SK-N-SH (cell line): Measurements from ENCODE around the gene BMP8A. TPM values are rescaled to one million over a fixed set of nuclear protein-coding genes. Genes with fewer than 3 reads are reported as not detected.
"Not testable (repeated sequence)": the region's sequence is repeated elsewhere in the genome, so short reads cannot be mapped to it uniquely, and the experiment has no call there.

Source experiments
- CTCF ChIA-PET: fragments of 300-600, 350-600 bp; formaldehyde crosslinking; extraction: SDS; loops from one replicate; lab custom pipeline; 2021; lab: Yijun Ruan, JAX
- POLR2A ChIA-PET: fragments of 350-600 bp; sonication (Branson Sonifier 250); formaldehyde crosslinking; extraction: SDS; loops from one replicate; lab custom pipeline; 2020; ENCODE audit warnings: antibody characterized with exemption, inconsistent platforms; lab: Yijun Ruan, JAX
- DNase-seq: peaks from one replicate; pipeline ENCODE4 v3.0.0; 2012
- H2AFZ ChIP-seq: fragments of 200-600 bp; sonication (generic); 2 replicates; pipeline ENCODE4 v1.8.1; 2016; ENCODE audit warnings: antibody characterized with exemption, mild to moderate bottlenecking, low read depth
- H3F3A ChIP-seq: fragments of 200-600 bp; sonication (generic); replicated peaks from 2 replicates; pipeline ENCODE3; 2016; ENCODE audit warnings: antibody characterized with exemption, mild to moderate bottlenecking; ENCODE audit not compliant: insufficient read depth
- H3K27ac ChIP-seq, 2 experiments: fragments of 200-500 bp in 1 of 2; fragments of 200-600 bp in 1 of 2; sonication (Bioruptor generic) in 1 of 2; sonication (generic), shearing (Covaris generic) in 1 of 2; 2 replicates each; pipeline versions ENCODE4 v1.5.1 to v1.6.1; 2014 to 2016; ENCODE audit warnings: low read depth in 2 of 2, inconsistent platforms in 1 of 2, low read length in 1 of 2, mild to moderate bottlenecking in 1 of 2, mixed read lengths in 1 of 2
- H3K27me3 ChIP-seq: fragments of 200-600 bp; sonication (generic), shearing (Covaris generic); 2 replicates; pipeline ENCODE4 v1.6.1; 2016; ENCODE audit warnings: mixed run types; ENCODE audit not compliant: insufficient read depth
- H3K36me3 ChIP-seq, 2 experiments: fragments of 200-500 bp in 1 of 2; fragments of 200-600 bp in 1 of 2; sonication (Bioruptor generic) in 1 of 2; sonication (generic) in 1 of 2; replicated peaks in 1 of 2; 2 replicates each; pipeline versions ENCODE3 to v1.5.1; 2014 to 2016; ENCODE audit warnings: low read length in 1 of 2, mild to moderate bottlenecking in 1 of 2; ENCODE audit not compliant: insufficient read depth in 2 of 2, control insufficient read depth in 1 of 2
- H3K4me1 ChIP-seq, 2 experiments: fragments of 200-500 bp in 1 of 2; fragments of 200-600 bp in 1 of 2; sonication (Bioruptor generic) in 1 of 2; sonication (generic), shearing (Covaris generic) in 1 of 2; 2 replicates each; pipeline versions ENCODE4 v1.5.1 to v1.6.1; 2014 to 2016; ENCODE audit warnings: low read depth in 1 of 2, low read length in 1 of 2, mixed run types in 1 of 2; ENCODE audit not compliant: insufficient read depth in 2 of 2, control insufficient read depth in 1 of 2
- H3K4me2 ChIP-seq: fragments of 200-600 bp; sonication (generic), shearing (Covaris generic); 2 replicates; pipeline ENCODE4 v1.6.1; 2017; ENCODE audit warnings: mixed run types
- H3K4me3 ChIP-seq, 2 experiments: fragments of 200-500 bp in 1 of 2; fragments of 200-600 bp in 1 of 2; sonication (Bioruptor generic) in 1 of 2; sonication (generic), shearing (Covaris generic) in 1 of 2; 2 replicates each; pipeline versions ENCODE4 v1.5.1 to v1.8.1; 2014 to 2016; ENCODE audit warnings: low read depth in 2 of 2, inconsistent platforms in 1 of 2, low read length in 1 of 2, mild to moderate bottlenecking in 1 of 2, mixed read lengths in 1 of 2, moderate library complexity in 1 of 2
- H3K79me2 ChIP-seq: fragments of 200-600 bp; sonication (generic); 2 replicates; pipeline ENCODE4 v1.8.1; 2017; ENCODE audit warnings: mild to moderate bottlenecking; ENCODE audit not compliant: insufficient read depth
- H3K9ac ChIP-seq: fragments of 200-600 bp; sonication (generic); 2 replicates; pipeline ENCODE4 v1.6.1; 2017; ENCODE audit warnings: mixed run types
- H3K9me2 ChIP-seq: fragments of 200-600 bp; sonication (generic); 2 replicates; pipeline ENCODE4 v1.6.1; 2017; ENCODE audit warnings: mixed run types
- H3K9me3 ChIP-seq: fragments of 200-600 bp; sonication (generic); 2 replicates; pipeline ENCODE4 v1.6.1; 2017; ENCODE audit warnings: mixed run types, mild to moderate bottlenecking, moderate library complexity
- H4K20me1 ChIP-seq: fragments of 200-600 bp; sonication (generic); 2 replicates; pipeline ENCODE4 v1.6.1; 2017; ENCODE audit warnings: mild to moderate bottlenecking, mixed run types; ENCODE audit not compliant: insufficient read depth
- FOXJ3 ChIP-seq: sonication (generic); formaldehyde crosslinking; IDR thresholded peaks from 2 replicates; pipeline ENCODE4 v1.5.1; 2020; ENCODE audit warnings: mild to moderate bottlenecking, missing genetic modification reagents
- IRF3 ChIP-seq: fragments of 150-350 bp; IDR thresholded peaks from 2 replicates; pipeline ENCODE4 v1.6.1; 2016; ENCODE audit warnings: mild to moderate bottlenecking, low read depth, low read length
- JUND ChIP-seq: IDR thresholded peaks from 2 replicates; pipeline ENCODE4 v1.4.0; 2012
- MEF2A ChIP-seq: IDR thresholded peaks from 2 replicates; pipeline ENCODE4 v1.4.0; 2012; ENCODE audit warnings: low read depth, borderline replicate concordance
- MXI1 ChIP-seq: IDR thresholded peaks from 2 replicates; pipeline ENCODE4 v1.6.1; 2012; ENCODE audit warnings: mild to moderate bottlenecking, low read depth, low read length, improper control_type of control experiment
- PBX3 ChIP-seq: IDR thresholded peaks from 2 replicates; pipeline ENCODE4; 2012
- RCOR1 ChIP-seq: fragments of 150-350 bp; IDR thresholded peaks from 2 replicates; pipeline ENCODE4 v1.6.1; 2017; ENCODE audit warnings: antibody characterized with exemption, low read length
- SIN3A ChIP-seq: IDR thresholded peaks from 2 replicates; pipeline ENCODE4 v1.6.1; 2012; ENCODE audit warnings: low read depth, mild to moderate bottlenecking, low read length, moderate library complexity, borderline replicate concordance
- SMC3 ChIP-seq: IDR thresholded peaks from 2 replicates; pipeline ENCODE4 v1.6.1; 2012; ENCODE audit warnings: low read depth, low read length, improper control_type of control experiment
- TCF12 ChIP-seq: IDR thresholded peaks from 2 replicates; pipeline ENCODE4 v1.4.0; 2012
- WGBS: methylation state at CpG from one replicate; pipeline ENCODE4 v1.1.6; 2017; ENCODE audit warnings: low lambda C conversion rate; 5-methylcytosine and 5-hydroxymethylcytosine counted together
- polyA plus RNA-seq, 3 experiments: library from polyadenylated mRNA; depleted of rRNA; stranded (reverse); fragments of >200 nt; gene quantifications; 2 replicates each; pipeline ENCODE4 v1.2.3, GENCODE V29; 2012
- TF ChIP-seq, protein P1 (sequence below): fragments of 150-350 bp; IDR thresholded peaks from 2 replicates; pipeline ENCODE4 v1.6.1; 2017; ENCODE audit warnings: antibody characterized with exemption, low read length, low read depth, borderline replicate concordance
- TF ChIP-seq, protein P2 (sequence below): IDR thresholded peaks from 2 replicates; pipeline ENCODE4 v1.6.1; 2012; ENCODE audit warnings: mild to moderate bottlenecking, low read depth, low read length, moderate library complexity

The BMP8A gene
- polyA plus RNA-seq, 1 of the 3 experiments (the other 2 are of a cell fraction): 0.16 TPM

DNA sequence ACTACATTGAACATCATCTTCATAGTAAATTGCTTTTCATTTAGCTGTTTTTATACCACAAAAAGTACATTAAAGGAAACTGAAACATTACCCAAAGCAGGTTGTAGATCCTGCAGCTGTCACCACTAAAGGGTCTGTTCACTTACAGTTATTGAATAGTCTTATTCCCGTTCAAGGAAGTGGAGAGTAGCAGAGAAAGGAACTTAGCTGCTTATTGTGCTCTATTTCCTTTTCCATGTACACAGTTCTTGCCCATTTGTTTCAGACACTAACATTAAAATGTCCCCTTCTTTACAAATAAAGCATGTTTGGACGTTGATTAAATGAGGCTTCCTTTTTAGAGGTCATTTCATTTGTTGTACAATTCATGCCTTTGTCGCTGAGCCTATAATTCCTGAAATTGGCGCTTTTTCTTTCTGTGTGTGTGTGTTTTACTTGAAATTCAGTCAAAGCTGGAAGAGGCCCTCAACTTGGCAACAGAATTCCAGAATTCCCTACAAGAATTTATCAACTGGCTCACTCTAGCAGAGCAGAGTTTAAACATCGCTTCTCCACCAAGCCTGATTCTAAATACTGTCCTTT lies 44.4 kb upstream of the BMP8A start:
- no peak overlapping the region for H3K4me3 ChIP-seq
- H3K4me2 ChIP-seq: no peak overlapping the region
- H3K4me1 ChIP-seq: no peaks in the 10 kb centered on the region
- H3K36me3 ChIP-seq: peaks cover 83% of the 10 kb centered on the region in 2 experiments
- ChIA-PET POLR2A (no interaction called here), CTCF (interaction anchor here (0.8 to 1.6 kb wide), 4 partner anchors 12 to 92 kb away, joined by 3 to 5 read pairs (median 3); no protein-coding TSS in a partner anchor)
- no peak overlapping the region for H3K27ac ChIP-seq
- no peak for DNase-seq
- H2AFZ ChIP-seq: no peak overlapping the region
- H3K79me2 ChIP-seq: peaks cover 3% of the 10 kb centered on the region; the same call in 1 of the 2 replicates
- no peaks in the 10 kb centered on the region for H3K27me3 ChIP-seq
- no peaks in the 10 kb centered on the region for H3K9me3 ChIP-seq
- H3K9ac ChIP-seq: no peak overlapping the region
- peaks cover 3% of the 10 kb centered on the region for H3F3A ChIP-seq
- TF ChIP-seq JUND (no peak), MXI1 (no peak), FOXJ3 (no peak), TCF12 (no peak), MEF2A (no peak), PBX3 (no peak), SIN3A (no peak), IRF3 (no peak), RCOR1 (no peak), SMC3 (no peak)
- TF ChIP-seq, protein P1, sequence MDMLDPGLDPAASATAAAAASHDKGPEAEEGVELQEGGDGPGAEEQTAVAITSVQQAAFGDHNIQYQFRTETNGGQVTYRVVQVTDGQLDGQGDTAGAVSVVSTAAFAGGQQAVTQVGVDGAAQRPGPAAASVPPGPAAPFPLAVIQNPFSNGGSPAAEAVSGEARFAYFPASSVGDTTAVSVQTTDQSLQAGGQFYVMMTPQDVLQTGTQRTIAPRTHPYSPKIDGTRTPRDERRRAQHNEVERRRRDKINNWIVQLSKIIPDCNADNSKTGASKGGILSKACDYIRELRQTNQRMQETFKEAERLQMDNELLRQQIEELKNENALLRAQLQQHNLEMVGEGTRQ: no peak
- TF ChIP-seq, protein P2, sequence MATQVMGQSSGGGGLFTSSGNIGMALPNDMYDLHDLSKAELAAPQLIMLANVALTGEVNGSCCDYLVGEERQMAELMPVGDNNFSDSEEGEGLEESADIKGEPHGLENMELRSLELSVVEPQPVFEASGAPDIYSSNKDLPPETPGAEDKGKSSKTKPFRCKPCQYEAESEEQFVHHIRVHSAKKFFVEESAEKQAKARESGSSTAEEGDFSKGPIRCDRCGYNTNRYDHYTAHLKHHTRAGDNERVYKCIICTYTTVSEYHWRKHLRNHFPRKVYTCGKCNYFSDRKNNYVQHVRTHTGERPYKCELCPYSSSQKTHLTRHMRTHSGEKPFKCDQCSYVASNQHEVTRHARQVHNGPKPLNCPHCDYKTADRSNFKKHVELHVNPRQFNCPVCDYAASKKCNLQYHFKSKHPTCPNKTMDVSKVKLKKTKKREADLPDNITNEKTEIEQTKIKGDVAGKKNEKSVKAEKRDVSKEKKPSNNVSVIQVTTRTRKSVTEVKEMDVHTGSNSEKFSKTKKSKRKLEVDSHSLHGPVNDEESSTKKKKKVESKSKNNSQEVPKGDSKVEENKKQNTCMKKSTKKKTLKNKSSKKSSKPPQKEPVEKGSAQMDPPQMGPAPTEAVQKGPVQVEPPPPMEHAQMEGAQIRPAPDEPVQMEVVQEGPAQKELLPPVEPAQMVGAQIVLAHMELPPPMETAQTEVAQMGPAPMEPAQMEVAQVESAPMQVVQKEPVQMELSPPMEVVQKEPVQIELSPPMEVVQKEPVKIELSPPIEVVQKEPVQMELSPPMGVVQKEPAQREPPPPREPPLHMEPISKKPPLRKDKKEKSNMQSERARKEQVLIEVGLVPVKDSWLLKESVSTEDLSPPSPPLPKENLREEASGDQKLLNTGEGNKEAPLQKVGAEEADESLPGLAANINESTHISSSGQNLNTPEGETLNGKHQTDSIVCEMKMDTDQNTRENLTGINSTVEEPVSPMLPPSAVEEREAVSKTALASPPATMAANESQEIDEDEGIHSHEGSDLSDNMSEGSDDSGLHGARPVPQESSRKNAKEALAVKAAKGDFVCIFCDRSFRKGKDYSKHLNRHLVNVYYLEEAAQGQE: no peak
- H3K9me2 ChIP-seq: no peaks in the 10 kb centered on the region
- H4K20me1 ChIP-seq: no peaks in the 10 kb centered on the region
- 96% methylated on average over 5 of the region's 5 CpGs for WGBS

DNA sequence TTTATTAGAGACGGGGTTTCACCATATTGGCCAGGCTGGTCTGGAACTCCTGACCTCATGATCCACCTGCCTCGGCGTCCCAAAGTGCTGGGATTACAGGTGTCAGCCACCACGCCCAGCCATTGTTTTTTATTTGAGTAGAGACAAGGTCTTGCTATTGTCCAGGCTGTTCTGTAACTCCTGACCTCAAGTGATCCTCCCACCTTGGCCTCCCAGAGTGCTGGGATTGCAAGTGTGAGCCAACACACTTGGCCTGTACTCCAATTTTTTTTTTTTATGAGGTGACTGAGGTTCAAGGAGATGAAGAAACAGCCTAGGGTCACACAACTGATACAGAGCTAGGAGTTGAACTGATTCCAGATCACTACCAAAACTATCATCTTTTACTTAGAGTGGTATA lies 41.4 kb upstream of the BMP8A start:
- H3K27ac ChIP-seq, H3K4me1 ChIP-seq, H3K27me3 ChIP-seq, DNase-seq, H3K9me2 ChIP-seq, H3K9me3 ChIP-seq, H3K9ac ChIP-seq, H3K79me2 ChIP-seq, POLR2A ChIA-PET, H3K4me3 ChIP-seq, H3F3A ChIP-seq, H4K20me1 ChIP-seq, H2AFZ ChIP-seq, H3K4me2 ChIP-seq: not testable (repeated sequence)
- WGBS: 91% methylated on average over 4 of the region's 4 CpGs
- peaks cover 85 to 90% of the 10 kb centered on the region in 2 experiments for H3K36me3 ChIP-seq
- CTCF ChIA-PET: interaction anchor here (0.6 kb wide), 1 partner anchor 64 kb away, joined by 3 read pairs; no protein-coding TSS in a partner anchor
